Measurements from ENCODE around the gene VPS13C.

The VPS13C gene

GRCh38 chr15:61921093-61921492, 139.2 kb downstream of the VPS13C start:
- no peak for DNase-seq

DNA sequence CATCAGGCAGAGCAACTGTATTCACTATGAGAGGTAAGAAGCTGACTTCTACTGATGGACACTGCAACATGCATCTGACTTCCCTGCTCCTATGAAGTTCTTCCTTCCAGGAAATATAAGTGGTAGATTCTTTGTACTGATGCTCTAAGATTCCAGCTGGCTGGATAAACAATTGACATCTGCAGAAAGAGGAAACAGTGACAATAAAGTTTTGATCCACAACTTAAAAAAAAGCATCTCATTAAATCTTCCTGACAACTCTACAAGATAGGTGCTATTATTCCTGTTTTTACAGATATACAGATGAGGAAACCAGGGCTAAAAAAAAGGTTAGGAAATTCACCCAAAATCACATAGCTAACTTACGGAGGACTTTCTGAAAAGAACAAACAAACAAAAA, 142.8 kb downstream of the VPS13C start:
- no peak for DNase-seq

GRCh38 chr15:61916104-61916503, 144.1 kb downstream of the VPS13C start:
- peak; percentile 84 for DNase-seq

DNA sequence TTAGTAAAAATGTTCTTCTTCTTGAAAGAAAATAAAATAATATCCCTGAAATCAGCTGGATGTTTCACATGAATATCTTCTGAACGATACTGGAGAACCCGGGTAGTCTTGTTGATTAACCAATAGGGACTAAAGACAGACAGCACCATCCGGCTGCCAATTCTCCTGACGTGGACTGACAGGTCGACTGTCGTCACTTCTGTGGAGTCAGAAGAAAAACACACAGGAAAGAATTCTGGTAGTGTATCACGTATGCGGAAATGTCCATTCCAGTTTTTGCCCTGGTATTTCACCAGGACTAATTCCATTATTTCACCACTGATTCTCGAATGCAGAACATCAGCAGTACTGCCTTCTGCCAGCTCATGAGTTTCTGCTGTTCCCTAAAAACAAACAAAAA, 144.6 kb downstream of the VPS13C start:
- DNase-seq, result no peak

DNA sequence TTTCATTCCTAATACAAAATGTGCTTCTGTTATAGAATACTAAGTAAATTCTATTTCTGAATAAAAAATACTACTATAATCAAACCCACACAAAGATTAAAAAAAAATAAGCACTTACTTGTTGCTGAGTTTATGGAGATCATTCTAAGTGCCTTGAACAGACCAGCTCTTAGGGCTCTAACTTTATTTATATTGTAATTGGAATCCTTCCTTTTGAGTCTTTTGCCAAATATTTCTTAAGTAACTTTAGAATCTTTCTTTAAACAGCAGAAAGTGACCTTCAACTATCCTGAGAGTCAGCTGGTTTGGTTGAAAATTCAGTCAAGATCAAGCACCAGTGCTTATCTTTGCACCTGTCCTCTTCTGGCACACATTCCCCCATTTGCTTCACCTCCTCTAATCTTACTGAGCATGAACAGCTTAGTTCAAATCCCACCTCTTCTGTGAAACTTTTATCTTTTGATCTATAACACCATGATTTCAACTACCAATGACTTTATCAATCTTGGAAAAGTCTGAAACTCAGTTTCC, 149.3 kb downstream of the VPS13C start:
- peak; percentile 26 for DNase-seq

- no peak for DNase-seq
Observed at GRCh38 chr15:61908241-61908640, 152.0 kb downstream of the VPS13C start.

DNA sequence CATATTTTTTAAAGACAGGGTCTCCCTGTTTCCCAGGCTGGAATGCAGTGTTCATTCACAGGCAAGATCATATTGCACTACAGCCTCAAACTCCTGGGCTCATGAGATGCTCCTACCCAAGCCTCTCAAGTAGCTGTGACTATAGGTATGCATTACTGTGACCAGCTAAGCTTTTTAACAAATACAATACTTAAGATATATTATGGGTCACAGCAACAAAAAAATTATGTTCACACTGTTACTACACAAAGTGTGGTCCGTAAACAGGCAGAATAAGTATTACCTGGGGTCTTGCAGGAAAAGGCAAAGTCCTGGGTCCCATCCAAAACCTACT, 152.5 kb downstream of the VPS13C start:
- DNase-seq, result no peak

GRCh38 chr15:61906961-61907752, 153.1 kb downstream of the VPS13C start:
- no peak for DNase-seq

DNA sequence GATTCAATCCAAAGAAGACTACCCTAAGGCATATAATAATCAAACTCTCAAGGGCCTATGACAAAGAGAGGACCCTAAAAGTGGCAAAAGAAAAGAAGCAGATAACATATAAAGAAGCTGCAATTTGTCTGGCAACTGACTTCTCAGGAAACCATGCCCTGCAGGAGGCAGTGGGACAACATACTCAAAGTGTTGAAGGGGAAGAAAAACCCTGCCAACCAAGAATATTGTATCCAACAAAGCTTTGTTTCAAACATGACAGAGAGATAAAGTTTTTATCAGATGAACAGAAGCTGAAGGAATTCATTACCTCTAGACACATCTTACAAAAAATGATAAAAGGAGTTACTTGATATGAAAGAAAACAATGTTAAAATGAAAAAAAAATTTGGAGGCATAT, 167.1 kb downstream of the VPS13C start:
- no peak for DNase-seq

- DNase-seq, result no peak
Observed at GRCh38 chr15:61892140-61892539, 168.1 kb downstream of the VPS13C start.

DNA sequence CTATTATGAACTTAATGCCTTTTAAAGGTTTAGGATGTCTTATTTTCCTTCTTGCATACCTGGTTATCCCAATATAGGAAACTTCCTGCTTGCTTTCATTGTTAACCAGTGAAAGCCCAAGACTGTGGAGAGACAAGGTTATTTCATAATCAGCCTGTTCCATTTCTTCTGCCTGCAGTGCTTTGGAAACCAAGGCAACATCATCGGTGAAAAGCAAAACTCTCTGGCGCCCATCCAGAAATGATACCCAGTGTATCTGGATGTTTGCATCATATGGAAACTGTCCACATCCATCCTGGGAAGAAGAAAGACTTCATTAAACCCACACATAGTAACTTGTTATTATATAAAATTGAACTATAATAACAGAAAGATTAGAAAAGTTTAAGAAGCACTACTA, 170.1 kb downstream of the VPS13C start:
- DNase-seq, result peak; percentile 23

DNA sequence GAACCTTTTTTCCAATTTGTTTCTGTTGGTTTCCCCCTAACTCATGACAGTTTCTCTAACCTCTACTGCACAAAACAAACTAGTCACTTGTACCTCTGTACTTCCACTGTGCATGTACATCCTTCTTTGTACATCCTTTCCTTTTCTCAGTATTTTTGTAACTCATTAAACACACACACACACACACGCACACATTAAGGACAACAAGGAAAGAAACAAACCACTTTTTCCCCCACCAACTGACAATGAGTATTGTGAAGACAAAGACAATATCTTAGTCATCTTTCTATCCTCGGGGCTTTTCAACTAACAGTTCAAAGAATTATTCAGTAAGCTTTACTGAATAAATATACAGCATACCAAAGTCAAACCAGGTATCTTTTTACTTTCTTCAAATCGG, 170.5 kb downstream of the VPS13C start:
- DNase-seq, result no peak

DNA sequence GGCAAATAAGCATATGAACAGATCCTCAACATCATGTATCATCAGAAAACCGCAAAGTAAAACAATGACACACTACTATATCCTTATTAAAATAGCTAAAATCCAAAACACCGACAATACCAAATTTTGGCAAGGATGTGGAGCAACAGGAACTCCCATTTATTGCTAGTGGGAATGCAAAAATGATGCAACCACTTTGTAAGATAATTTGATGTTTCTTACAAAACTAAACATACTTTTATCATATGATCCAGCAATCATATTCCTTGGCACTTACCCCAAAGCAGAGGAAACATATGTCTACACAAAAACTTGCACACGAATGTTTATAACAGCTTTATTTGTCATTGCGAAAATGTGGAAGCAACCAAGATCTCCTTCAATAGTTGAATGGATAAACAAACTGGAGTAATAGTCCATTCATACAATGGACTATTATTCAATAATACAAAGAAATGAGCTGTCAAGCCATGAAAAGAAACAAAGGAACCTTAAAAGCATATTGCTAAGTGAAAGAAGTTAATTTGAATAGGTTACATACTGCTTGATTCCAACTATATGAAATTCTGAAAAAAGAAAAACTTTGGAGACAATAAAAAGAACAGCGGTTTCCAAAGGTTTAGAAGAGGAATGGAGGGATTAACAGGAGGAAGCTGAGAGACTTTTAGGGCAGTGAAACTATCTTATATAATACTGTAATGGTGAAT, 172.0 kb downstream of the VPS13C start:
- DNase-seq, result no peak

GRCh38 chr15:61880084-61880483, 180.2 kb downstream of the VPS13C start:
- peak; percentile 99 for DNase-seq

GRCh38 chr15:61879219-61879618, 181.0 kb downstream of the VPS13C start:
- peak; percentile 98 for DNase-seq

DNA sequence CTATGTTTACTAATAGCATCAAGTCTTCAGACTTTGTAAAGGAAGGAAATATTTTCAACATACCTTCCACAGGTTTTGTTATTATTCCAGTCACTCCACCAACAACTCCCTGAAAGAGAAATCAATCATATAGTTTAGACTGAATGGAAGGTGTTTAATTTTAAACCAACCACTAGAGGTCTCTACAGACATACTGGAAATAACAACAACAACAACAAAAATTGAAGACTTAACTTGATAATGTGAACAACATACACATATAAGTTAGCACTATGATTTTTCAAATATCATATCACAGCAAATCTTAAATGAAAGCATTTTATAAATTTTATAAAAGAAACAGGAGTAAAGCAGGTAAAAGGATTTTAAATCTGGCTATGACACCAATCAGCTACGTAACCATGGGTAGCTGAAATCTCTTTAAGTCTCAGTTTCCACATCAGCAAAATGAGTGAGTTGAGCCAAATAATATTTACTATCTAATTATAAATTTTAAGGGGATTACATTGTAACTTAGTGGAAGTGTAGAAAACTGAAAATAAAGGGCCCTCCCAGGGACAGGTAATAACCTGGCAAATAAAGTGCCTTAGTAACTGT, 188.2 kb downstream of the VPS13C start:
- DNase-seq, result peak; percentile 70

- DNase-seq, result no peak
Observed at GRCh38 chr15:61869656-61870055, 190.6 kb downstream of the VPS13C start.

GRCh38 chr15:61861962-61862361, 198.3 kb downstream of the VPS13C start:
- no peak for DNase-seq

DNA sequence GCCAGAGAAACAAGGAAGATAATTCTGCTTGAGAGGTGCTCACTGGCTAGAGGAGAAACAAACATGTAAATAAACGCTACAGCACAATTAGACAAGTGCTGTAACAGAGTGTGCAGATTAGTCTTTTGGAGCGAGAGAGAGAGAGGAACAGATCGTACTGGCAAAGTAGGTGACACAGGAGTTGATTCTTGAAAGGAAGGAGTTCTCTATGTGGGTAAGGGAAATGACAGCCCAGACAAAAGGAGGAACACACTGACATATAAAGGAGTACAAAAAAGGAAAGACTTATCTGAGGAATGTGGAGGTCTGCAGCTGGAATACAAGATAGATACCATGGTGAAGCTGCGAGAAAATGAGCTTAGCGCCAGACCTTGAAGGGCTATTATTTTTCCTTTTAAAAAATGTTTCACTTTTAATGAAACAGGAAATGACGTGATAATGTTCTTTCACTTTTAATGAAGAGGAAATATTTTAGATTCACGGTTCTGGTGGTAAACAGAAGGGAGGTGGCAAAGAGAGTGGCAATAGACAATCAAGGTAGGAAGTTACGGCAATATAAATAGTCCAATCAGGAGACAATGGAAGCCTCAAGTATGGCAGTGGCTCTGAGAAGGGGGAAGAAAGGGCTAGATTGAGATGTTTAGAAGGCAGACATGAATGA, 202.9 kb downstream of the VPS13C start:
- no peak for DNase-seq

DNA sequence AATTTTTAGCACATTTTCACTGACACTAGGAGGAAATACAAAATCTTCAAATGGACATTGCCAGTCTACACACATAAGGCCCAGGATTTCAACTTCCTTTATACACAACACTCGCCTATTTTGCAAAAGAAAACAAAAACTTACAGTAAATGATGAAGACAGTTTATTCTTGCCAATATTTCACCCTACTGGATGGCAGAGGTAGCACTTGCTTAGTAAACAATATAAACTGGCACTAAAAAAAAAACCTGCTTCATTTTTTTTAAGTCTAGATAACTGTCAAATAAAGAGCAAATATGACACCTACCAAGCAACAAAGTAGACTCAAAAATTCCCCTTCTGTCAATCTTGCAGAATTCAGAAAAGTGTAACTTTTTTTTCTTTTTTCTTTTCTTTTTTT, 204.0 kb downstream of the VPS13C start:
- DNase-seq, result no peak

- DNase-seq, result no peak
Observed at GRCh38 chr15:61853195-61853594, 207.1 kb downstream of the VPS13C start.

DNA sequence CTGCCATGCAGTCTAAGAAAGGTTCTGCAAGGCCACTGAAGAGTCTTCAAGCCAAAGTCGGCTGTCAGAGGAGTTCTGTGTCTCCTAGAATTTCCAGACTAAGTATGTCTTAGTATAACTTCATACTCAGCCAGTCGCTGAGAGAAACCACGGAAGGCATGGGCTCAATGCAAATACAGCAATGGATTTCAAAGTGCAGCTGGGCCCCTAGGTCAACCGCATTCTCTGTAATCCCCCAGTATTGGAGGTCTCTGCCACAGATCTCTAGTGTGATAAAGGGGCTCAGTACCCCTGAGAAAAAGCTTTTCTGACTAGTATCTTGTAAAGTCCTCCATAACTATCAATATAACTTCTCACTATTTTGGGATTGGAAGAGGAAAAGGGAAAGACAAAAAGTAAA, 208.3 kb downstream of the VPS13C start:
- no peak for DNase-seq

DNA sequence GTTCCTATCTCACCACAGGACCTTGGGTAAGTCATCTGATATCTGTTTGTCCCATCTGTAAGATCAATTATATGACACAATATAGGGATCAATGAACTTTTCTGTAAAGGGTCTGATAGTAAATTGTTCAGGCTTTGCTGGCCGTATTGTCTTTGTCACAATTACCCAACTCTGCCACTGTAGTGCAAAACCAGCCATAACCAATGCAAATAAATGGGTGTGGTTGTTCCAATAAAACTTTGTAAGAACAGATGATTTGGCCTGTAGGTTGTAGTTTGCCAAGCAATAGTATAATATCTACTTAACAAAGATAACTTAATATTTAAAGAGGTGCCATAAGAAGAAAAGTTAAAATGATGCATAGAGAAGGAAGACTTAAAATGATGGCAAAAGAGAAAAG, 210.8 kb downstream of the VPS13C start:
- no peak for DNase-seq

GRCh38 chr15:61841466-61841865, 218.8 kb downstream of the VPS13C start:
- no peak for DNase-seq

Data from NCI-H1105 treated with DMSO at 0.1 percent for 48 hours (cell line).